ENCODE results near the gene SORBS1.

The SORBS1 gene

DNA sequence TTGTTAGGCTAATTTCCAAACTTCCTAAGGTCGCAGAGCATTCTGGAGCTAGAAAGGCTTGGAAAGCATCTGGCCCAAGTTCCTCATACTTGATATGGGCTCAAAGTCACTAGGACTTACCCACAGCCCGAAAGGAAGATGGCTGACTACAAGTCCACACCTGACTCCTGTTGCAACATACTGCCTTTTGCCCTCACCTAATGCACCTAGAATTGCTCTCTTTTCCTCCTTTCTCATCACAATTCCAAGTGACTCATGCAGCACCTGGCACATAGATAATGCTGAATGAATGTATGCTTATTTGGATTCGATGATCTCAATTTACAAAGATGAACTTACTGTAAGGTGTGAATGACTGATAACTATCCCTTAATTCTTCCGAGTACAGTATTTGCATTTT is 131.5 kb downstream of the SORBS1 start:
- DNase-seq: no peak

DNA sequence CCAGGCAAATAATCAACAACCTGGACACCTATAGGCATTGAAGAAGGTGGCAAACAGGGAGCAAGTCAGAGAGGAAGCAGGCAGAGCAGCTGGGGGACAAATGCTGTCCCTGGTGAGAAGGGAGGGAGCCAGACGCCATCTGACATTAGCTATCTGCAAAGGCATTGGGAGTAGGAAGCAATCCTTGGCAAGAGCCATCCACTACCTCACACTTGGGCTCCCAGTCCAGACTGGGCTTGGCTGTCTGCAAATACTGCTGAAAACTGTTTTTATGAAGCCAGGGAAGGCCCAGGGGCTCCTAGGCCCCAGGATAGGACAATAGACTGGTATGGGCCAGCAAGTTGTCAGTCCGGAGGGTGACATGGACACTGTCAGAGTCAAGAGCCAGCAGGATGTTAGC is 132.5 kb downstream of the SORBS1 start:
- no peak for DNase-seq

- DNase-seq: no peak
These were observed 134.7 kb downstream of the SORBS1 start for GRCh38 chr10:95426482-95426881.

GRCh38 chr10:95425592-95426465 is 135.3 kb downstream of the SORBS1 start:
- no peak for DNase-seq

DNA sequence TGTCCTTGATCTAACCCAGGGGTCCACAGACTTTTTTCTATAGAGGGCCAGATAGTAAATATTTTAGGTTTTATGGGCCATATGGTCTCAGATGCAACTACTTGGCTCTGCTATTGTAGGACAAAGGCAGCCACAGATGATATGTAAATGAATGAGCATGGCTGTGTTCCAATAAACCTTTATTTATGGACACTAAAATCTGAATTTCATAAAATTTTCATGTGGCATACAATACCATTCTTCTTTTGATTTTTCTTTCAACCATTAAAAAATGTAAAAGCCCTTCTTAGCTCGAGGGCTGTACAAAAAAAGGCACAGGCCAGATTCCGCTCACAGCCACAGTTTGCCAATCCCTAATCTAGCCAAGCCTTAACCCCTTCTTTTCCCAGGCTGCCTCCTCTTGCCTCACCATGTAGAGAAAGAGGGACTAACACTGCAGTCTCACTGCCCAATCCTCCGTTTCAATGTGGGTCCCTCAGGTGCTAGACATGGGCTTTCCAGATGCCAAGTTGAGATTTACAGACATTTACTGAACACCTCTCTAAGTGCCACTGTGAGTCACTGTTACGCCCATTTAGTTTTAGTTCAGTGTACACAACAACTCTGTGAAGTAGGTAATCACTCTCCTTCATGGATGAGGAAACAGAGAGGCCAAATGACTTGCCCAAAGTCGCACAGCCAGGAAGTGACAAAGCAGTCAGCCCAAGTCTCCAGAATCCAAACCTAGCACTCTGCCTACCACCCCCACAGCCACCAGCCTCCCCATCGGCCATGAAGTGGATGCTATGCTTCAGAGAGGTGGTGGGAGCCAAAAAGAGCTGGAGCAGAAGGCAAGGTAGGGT is 137.8 kb downstream of the SORBS1 start:
- no peak for DNase-seq

DNA sequence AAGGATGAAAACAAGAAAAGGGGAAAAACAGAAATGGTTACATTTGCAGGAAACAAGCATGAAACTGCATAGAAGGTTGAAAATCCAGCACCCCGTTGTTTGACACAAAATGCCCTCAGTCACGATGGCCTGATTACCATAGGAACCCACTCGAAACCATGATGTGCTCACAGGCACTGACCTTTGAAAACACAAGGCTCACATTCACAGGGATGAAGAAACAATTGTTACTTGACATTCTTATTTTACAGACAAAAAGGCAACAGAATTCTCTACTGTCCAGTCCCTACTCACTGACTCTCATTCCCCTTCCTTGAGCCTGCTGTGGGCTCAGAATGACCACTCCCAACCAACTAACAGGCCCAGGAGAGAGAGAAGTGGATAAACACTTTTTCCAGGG is 138.9 kb downstream of the SORBS1 start:
- DNase-seq: no peak

DNA sequence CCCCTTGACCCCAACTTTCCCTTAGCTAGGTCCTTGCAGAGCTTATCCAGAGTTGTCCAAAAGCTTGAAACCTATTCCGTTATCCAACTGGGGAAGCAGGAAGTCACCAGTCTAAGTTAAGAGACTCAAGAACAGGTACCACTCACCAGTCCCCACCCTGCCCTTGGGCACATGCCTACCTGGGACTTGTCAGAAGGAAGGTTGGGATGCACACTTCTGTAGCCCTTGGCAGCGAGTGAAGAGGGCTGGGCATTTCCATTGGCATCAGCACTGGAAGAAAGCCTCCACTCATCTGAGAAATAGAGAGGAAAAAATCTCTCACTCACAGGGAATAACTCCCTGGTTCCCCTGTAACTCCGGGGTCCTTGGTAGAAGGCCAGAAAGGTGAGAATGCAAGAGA is 139.4 kb downstream of the SORBS1 start:
- no peak for DNase-seq

GRCh38 chr10:95419399-95419798 is 141.8 kb downstream of the SORBS1 start:
- DNase-seq: no peak

GRCh38 chr10:95416973-95417372 is 144.2 kb downstream of the SORBS1 start:
- DNase-seq: no peak

DNA sequence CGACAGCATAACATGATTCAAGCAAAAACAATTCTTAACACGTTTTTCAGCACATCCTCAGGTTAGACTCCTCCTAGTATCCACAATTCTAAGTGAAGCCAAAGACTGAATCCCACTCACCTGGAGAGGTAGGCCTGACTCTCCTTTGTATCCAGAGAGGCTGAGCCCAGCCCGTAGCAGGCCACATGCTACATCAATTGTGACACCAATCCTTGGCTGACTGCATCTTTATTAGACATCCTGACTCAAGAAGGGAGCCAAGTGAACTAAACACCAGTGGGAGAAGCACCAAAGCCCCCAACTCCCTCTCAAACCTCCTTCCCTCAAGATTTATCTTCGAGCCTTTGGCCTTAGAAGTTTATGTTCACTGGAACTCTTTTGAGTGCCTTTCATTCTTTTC is 144.9 kb downstream of the SORBS1 start:
- no peak for DNase-seq

DNA sequence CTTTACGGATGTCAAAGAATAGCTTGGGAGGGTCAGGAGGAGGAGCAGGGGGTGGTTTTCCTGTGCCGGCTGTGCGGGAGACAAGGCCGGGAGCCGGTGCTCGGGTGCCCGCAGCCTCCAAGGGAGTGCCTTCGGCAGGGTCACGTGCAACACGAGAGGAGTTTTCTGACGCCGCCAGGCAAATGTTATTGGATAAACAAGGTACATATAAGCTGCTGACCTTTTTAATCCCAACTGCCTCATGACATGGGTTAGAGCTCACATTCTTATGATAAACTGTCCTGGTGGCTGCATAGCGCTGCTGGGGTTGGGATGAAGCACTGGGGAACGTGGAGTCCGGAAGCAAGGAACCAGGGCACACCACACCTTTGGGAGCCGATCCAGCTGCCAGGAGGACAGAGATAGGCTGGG is 145.5 kb downstream of the SORBS1 start:
- DNase-seq: no peak

DNA sequence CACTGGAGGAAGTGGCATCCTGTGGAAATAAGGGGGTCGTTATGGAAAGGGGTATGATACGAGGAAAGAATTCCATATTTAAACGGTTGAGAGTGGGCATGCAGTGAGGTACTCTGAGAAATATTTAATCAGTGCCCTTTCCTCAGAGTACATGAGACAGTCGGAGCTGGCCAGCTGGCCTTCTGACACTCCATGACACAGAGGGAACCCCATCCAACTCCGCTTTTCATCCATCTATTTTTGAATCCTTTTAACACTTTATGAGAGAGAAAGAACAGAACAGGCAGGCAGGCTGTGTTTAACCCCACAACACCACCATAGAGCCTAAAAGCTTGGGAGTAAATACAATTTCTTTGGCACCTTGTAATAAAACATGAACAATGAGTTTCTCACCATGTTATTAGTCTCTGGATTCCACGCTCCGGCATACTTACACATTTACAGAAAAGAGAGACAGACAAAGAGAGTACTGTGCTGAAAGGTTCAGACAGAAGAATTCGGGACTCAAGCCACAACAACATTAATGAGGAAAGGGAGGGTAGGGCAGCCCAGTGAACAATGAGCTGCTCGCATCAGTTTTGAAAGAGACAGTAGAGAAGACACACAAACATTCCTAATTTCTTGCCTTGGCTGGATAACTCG is 146.2 kb downstream of the SORBS1 start:
- no peak for DNase-seq

DNA sequence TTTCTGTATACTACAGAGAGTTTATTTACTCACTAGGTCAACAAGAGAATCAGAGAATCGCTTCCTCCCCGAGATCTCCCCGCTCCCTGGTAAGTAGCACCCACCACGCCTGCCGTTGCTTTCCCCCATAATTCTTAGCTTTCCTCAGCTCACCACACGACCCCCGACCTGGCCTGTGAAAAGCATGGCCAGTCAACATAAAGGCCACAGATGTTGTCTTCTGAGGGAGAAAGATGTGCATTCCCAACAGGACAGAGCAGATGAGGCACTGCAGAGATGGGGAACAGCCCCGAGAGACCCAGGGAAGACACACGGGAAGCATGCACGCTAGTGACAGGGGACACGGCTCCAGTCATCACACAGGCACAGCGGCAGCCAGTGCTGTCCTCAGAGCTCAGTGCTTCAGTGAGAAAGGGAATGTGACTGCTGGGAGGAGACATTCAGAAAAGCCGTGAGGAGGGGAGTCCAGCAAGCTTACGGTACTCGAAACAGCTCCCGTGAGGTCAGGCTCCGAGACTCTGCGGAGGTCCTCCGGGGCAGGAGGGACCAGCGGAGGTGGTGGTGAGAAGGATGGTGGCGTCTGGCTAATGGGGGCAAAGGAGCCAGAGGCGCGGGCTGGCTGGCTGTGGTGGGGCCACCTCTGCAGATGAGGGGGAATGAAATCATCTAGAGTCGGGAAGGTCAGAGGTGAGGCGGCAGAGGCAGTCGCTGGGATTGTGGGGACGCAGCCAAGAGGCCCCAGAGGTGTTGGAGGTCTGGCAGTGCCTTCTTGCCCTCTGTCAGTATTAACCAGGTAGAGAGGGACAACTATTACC is 146.9 kb downstream of the SORBS1 start:
- no peak for DNase-seq

DNA sequence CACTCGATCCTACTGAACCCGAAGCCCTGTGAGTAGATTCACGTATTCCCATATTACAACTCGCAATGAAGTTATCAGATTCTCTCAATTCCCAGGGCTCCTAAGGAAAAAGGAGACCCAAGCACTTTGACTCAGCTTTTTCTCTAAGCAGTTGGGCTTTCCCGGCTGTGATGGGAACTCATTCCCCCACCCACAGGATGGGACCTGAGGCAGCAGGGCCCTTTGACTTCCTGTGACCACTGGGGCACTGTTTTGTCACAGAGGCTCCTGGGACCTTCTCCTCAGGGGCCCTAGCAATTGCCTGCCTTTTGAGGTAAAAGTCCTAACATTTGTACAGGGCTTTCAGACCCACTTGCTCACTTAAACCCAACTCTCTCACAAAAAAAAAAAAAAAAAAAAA is 147.6 kb downstream of the SORBS1 start:
- no peak for DNase-seq

- no peak for DNase-seq
These were observed 149.5 kb downstream of the SORBS1 start for GRCh38 chr10:95411635-95412034.

DNA sequence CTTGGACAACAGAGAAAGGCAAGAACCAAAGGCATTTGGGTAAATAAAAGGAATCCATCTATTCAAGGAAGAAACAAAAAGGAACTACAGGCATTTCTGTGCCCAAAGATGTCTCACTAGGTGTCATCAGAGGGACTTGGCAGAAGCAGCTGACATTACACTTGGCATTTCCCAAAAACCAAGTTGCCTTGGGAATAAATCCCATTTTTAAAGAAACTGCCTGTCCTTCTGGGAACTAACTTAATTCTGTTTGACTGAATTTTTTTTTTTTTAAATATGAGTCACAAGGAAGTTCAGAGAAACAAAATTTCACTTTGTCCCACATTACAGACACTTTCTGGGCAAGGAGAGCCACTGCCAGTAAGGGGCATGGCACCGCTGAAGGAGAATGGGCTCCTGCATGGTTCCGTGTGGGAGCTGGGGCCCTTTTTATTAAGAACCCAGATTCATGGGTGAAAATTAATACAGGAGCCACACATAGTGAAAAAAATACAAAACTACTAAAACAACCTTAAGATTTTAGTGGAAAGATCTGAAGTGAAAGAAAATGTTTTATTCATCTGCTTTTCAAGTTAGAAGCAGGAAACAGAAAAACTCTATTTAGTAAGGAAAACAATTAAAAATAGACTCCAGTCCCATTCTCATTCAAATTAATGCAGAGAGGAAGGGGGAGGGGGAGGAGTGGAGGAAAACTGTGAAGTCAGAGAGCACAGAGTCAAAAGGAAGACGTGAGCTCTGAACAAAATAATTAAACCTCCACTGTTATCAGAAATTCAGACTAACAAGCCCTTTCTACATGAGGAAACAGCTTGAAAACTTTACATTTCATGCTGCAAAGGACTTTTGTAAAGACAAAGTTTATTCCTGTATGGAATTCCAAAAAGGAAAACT is 151.9 kb downstream of the SORBS1 start:
- DNase-seq: no peak

GRCh38 chr10:95408148-95408960 is 152.8 kb downstream of the SORBS1 start:
- DNase-seq: no peak

DNA sequence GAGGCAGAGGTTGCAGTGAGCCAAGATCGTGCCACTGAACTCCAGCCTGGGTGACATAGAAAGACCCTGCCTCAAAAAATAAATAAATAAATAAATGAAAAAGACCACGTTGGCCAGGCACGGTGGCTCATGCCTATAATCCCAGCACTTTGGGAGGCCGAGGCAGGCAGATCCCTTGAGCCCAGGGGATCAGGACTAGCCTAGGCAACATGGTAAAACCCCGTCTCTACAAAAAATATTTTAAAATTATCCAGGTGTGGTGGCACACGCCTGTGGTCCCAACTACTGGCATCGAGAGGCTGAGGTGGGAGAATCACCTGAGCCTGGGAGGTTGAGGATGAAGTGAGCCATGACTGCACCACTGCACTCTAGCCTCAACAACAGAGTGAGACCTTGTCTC is 153.6 kb downstream of the SORBS1 start:
- no peak for DNase-seq

DNA sequence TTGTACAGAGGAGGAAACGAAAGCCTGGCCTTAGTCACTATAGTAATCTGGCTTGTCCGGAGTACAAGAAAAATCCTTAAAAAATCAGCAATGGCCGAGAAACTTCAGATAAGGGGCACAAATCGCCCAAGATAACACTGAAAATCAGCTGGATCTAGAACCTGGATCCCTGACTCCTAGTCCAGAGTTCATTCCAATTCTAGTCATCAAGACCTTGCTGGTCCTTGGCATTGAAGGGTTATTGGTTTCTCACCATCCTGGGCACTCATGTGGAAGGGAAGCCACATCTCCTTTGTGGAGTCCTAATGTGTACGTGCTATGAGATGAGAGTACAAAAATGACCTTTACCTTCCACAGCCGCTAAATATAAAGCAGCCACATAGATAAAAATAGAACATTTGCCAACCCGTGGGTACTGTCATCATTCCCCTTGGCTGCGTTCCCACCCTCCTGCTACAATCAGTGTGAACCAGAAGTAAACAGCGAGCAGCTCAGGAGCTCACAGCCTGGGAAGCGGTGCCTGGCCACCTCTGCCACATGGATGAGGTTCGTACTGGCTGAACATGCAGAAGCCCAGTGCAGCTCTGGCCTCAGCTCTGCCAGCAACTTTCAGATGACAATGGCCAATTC is 154.4 kb downstream of the SORBS1 start:
- DNase-seq: no peak

DNA sequence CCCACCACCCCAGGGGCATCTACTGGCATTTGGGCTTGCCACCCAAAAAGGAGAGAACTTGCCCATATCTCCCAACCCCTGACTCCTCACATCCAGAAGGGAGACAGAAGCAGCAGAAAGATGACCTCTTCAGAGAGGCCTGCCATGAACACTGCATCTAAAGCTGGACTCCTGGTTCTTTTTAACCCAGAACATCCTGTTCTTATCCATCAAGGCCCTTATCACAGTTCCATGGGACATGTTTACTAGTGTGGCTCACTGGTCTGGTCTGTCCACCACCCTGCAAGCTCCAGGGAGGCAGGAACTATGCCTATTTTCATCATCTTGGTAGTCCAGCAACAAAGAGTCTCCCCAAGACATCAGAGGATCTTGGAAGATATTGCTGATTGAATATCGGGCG is 155.5 kb downstream of the SORBS1 start:
- DNase-seq: no peak

Data from inflammatory macrophage treated with lipopolysaccharide for 4 hours (primary cell).